Stimulated activated CD4-positive, alpha-beta T cell treated with anti-CD3 and anti-CD28 coated beads, Interleukin-4, amount 100 ng/mL, for 1 hour (primary cell): Measurements from ENCODE around the gene PDE8B.

Experiments used
- DNase-seq: peaks from one replicate; pipeline ENCODE4 v3.0.0-alpha.2; 2020

Gene PDE8B

GRCh38 chr5:77210091-77210963 is at the start of gene PDE8B:
Gene PDE8B, plus strand, starts transcription at chr5:77210680. Its CDS starts 246 bp downstream, at chr5:77210926.
- DNase-seq = no peak

- no peak for DNase-seq
Measured at GRCh38 chr5:77163453-77163852, 47.0 kb upstream of the PDE8B start.

- DNase-seq = no peak
Measured at GRCh38 chr5:77167063-77167462, 43.4 kb upstream of the PDE8B start.

GRCh38 chr5:77167695-77168121 is 42.8 kb upstream of the PDE8B start:
- no peak for DNase-seq

- no peak for DNase-seq
Measured at GRCh38 chr5:77168161-77168878, 42.2 kb upstream of the PDE8B start.

GRCh38 chr5:77168879-77169244 is 41.6 kb upstream of the PDE8B start:
- DNase-seq = no peak

- DNase-seq = no peak
Measured at GRCh38 chr5:77170196-77170890, 40.1 kb upstream of the PDE8B start.

- DNase-seq = no peak
Measured at GRCh38 chr5:77171141-77171910, 39.2 kb upstream of the PDE8B start.

- no peak for DNase-seq
Measured at GRCh38 chr5:77172713-77173328, 37.7 kb upstream of the PDE8B start.

GRCh38 chr5:77174526-77174925 is 36.0 kb upstream of the PDE8B start:
- DNase-seq = no peak

GRCh38 chr5:77175231-77175630 is 35.2 kb upstream of the PDE8B start:
- no peak for DNase-seq

GRCh38 chr5:77176429-77176828 is 34.1 kb upstream of the PDE8B start:
- DNase-seq = no peak

- DNase-seq = no peak
Measured at GRCh38 chr5:77177576-77177975, 32.9 kb upstream of the PDE8B start.

GRCh38 chr5:77180167-77181081 is 30.1 kb upstream of the PDE8B start:
- no peak for DNase-seq

GRCh38 chr5:77181173-77181572 is 29.3 kb upstream of the PDE8B start:
- DNase-seq = no peak

- no peak for DNase-seq
Measured at GRCh38 chr5:77181596-77182304, 28.7 kb upstream of the PDE8B start.

GRCh38 chr5:77182367-77182766 is 28.1 kb upstream of the PDE8B start:
- no peak for DNase-seq

- no peak for DNase-seq
Measured at GRCh38 chr5:77186652-77187370, 23.7 kb upstream of the PDE8B start.

GRCh38 chr5:77189421-77189820 is 21.1 kb upstream of the PDE8B start:
- DNase-seq = no peak
